ENCODE results near the gene EBPL. TPM values are rescaled to one million over a fixed set of nuclear protein-coding genes. Genes with fewer than 3 reads are reported as not detected.

Gene EBPL
- 79.8 and 104 TPM in 2 replicates for total RNA-seq
- 75.1 and 105 TPM in 2 replicates for polyA plus RNA-seq

DNA sequence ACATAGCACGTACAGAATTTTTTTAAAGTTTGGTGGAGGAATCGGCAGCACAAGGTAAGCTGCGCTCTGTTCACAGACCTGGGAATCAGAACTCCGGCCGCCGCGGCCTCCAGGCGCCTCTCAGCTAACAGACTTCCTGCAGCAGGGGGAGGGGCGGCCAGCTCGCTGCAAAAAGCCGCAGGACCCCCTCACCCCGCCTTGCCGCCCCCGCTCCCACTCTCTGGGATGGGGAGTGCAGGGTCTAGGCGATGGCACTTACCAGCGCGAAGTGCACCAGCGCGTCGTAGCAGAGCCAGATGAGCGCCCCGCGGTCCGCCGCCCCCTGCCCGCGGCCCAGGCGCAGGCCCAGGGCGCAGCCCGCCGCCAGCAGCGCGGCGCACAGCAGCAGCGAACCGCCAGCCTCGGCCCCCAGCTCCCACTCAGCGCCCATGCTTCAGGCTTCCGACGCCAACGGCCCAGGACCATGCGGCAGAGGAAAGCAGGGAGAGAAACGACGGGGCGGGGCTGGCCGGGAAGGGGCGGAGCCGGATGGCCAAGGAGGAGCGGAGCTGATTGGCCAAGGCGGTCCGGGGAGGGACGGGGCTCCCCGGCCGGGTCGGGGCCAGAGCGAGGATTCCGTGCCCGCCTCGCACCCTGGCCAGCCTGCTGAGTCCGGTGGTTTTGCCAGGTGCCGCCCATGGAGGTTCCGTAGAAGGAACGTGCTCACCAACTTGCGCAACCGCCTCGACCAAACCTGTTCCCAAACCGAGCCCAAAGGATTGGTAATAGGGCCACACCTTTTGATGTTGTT, at the start of gene EBPL:
EBPL (minus strand) TSS at position 492 of the 790 bp plus-strand sequence; CDS start at position 430, 62 bp downstream.
- TF ChIP-seq, protein P1, sequence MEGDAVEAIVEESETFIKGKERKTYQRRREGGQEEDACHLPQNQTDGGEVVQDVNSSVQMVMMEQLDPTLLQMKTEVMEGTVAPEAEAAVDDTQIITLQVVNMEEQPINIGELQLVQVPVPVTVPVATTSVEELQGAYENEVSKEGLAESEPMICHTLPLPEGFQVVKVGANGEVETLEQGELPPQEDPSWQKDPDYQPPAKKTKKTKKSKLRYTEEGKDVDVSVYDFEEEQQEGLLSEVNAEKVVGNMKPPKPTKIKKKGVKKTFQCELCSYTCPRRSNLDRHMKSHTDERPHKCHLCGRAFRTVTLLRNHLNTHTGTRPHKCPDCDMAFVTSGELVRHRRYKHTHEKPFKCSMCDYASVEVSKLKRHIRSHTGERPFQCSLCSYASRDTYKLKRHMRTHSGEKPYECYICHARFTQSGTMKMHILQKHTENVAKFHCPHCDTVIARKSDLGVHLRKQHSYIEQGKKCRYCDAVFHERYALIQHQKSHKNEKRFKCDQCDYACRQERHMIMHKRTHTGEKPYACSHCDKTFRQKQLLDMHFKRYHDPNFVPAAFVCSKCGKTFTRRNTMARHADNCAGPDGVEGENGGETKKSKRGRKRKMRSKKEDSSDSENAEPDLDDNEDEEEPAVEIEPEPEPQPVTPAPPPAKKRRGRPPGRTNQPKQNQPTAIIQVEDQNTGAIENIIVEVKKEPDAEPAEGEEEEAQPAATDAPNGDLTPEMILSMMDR (IDR thresholded peaks at IDR 0.05; ENCODE audit: low read depth, low read length), result no peak
- Histone ChIP-seq H3K4me1 (ENCODE audit: low read depth) (peaks cover 8% of the 10 kb centered on the region), H3K4me3 (peak within 1 kb of the TSS; percentile 61)

DNA sequence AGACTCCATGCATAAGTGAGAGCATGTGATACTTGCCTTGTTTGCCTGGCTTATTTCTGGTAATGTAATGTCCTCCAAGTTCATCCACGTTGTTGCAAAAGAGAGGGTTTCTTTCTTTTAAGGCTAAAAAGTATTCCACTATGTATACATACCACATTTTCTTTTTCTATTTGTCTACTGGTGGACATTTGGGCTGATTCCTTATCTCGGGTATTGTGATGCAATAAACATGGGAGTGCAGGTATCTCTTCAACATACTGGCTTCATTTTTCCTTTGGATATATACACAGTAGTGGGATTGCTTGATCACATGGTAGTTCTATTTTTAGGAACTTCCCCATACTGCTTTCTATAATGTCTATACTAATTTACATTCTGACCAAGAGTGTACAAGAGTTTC, 49.6 kb upstream of the EBPL start:
- DNase-seq (ENCODE audit: low read depth in 1 of 2, low spot score in 1 of 2), result no peak
- no peaks in the 10 kb centered on the region for H3K4me1 ChIP-seq (ENCODE audit: low read depth)
- TF ChIP-seq, protein P1 (IDR thresholded peaks at IDR 0.05; ENCODE audit: low read depth, low read length), result no peak
- H3K9me3 ChIP-seq (ENCODE audit: low read depth), result no peaks in the 10 kb centered on the region
- no peak overlapping the region for H3K27ac ChIP-seq
- H3K27me3 ChIP-seq, result no peaks in the 10 kb centered on the region
- H3K4me3 ChIP-seq, result no peak overlapping the region
- H3K36me3 ChIP-seq, result peaks cover 15% of the 10 kb centered on the region

More for the DNA sequence above, at the start of gene EBPL:
- Histone ChIP-seq H3K27me3 (no peaks in the 10 kb centered on the region), H3K27ac (peak within 1 kb of the TSS; percentile 88), H3K36me3 (peaks cover 6% of the 10 kb centered on the region), H3K9me3 (ENCODE audit: low read depth) (no peaks in the 10 kb centered on the region)
- peak; percentile 93 for DNase-seq (ENCODE audit: low read depth in 1 of 2, low spot score in 1 of 2)

- Histone ChIP-seq H3K27ac (peak overlapping the region; percentile 29), H3K9me3 (ENCODE audit: low read depth) (no peaks in the 10 kb centered on the region), H3K4me3 (no peak overlapping the region), H3K27me3 (no peaks in the 10 kb centered on the region), H3K36me3 (peaks cover 15% of the 10 kb centered on the region), H3K4me1 (ENCODE audit: low read depth) (no peaks in the 10 kb centered on the region)
- TF ChIP-seq, protein P1 (IDR thresholded peaks at IDR 0.05; ENCODE audit: low read depth, low read length), result no peak
- no peak for DNase-seq (ENCODE audit: low read depth in 1 of 2, low spot score in 1 of 2)
Observed at GRCh38 chr13:49739498-49740187, 48.4 kb upstream of the EBPL start.

GRCh38 chr13:49733181-49733951, 42.1 kb upstream of the EBPL start:
- DNase-seq (ENCODE audit: low read depth in 1 of 2, low spot score in 1 of 2), result peak in 1 of 2 donors; percentile 5
- TF ChIP-seq, protein P1 (IDR thresholded peaks at IDR 0.05; ENCODE audit: low read depth, low read length), result no peak
- Histone ChIP-seq H3K9me3 (ENCODE audit: low read depth) (no peaks in the 10 kb centered on the region), H3K27me3 (no peaks in the 10 kb centered on the region), H3K36me3 (peaks cover 20% of the 10 kb centered on the region), H3K4me1 (ENCODE audit: low read depth) (no peaks in the 10 kb centered on the region), H3K4me3 (no peak overlapping the region), H3K27ac (peak overlapping the region; percentile 64)

GRCh38 chr13:49731766-49732165, 40.5 kb upstream of the EBPL start:
- H3K36me3 ChIP-seq, result peaks cover 22% of the 10 kb centered on the region
- H3K27ac ChIP-seq, result peak overlapping the region; percentile 49
- H3K4me3 ChIP-seq, result no peak overlapping the region
- no peaks in the 10 kb centered on the region for H3K4me1 ChIP-seq (ENCODE audit: low read depth)
- H3K27me3 ChIP-seq, result no peaks in the 10 kb centered on the region
- DNase-seq (ENCODE audit: low read depth in 1 of 2, low spot score in 1 of 2), result peak in 1 of 2 donors; percentile 62
- TF ChIP-seq, protein P1 (IDR thresholded peaks at IDR 0.05; ENCODE audit: low read depth, low read length), result no peak
- H3K9me3 ChIP-seq (ENCODE audit: low read depth), result no peaks in the 10 kb centered on the region

Data from cardiac muscle cell (in vitro differentiated cells and primary cell).